ENCODE data around the gene MFRP.
A peak's percentile ranks its signal among the peaks of the same experiment; 100 is the strongest.

Gene MFRP

DNA sequence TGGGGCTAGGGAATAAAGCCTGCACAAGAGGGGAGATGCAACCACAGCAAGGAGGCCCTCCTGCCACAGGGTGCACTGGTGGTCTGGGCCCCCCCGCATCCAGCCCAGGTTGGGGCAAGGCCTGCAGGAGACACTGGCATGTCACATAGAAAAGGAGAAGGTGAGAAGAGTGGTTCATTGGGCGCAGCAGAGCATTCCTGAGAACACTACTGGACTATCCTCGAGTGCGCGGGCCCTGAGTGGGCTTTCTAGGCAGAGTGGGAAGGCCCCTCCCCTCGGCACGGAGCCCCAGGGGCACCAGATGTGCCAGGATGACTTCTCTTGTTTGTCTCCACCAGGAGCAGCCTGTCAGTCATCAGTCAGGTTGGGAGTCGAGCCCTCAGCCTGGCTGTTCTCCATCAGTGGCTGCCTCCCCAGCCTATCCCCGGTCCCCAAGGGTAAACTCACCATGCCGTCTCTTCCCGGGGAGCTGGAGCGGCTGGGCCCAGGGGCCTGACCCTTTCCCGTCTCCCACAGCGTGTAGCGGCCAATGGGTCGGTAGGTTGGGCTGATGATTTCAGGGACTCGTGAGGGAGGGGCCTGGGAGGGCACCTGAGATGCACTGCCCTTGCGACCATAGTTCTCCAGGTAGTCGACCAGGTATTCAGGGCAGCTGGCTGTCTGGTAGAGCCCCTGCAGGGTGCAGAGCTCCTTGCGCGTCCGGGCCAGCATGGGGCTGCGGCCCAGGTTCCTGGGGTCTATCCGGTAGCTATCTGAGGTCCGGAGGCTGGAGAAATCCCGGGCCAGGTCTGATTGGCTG, 26.0 kb upstream of the MFRP start:
- DNase-seq: no peak

DNA sequence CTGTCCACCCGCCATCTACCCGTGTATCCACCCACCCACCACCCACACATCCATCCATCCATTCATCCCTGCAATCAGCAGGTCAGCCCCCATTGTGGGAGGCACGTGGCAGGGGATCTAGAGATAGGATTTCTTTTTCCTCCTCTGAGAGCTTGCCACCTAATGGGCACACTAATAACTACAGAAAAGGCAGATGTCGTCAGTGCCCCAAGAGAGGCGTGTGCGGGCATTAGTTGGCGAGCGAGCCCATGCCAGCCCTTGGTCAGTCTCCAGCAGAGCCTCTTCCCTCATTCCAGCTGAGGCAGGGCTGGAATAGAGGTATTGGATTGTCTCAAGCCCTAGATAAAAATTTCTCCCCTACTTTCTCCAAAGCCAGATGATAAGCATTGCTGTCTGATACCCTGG, 25.3 kb upstream of the MFRP start:
- DNase-seq: no peak

DNA sequence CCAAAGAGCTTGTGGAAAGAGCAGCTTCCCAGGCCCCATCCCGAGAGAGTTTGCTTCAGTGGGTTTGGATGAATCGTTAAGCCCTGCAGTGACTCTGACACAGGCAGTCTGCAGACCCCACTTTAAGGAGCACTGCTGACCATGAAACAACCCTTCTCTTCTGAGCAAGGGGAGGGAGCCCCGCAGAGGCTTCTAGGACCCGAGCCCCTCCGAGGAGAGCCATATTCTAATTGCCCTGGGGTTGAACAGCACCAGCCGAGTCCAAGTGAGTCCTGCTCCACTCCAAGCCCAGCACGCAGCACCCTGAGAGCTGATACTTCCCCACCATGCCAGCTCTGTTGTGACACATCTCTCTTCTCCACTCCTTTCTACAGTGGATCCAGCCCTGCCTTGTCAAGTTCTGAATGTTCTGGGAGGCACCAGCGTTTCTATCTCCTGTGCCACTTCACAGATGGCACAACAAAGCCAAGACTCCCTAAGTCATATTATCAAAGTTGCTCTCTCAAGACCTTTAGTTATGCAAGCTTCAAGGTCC, 24.6 kb upstream of the MFRP start:
- DNase-seq: no peak

DNA sequence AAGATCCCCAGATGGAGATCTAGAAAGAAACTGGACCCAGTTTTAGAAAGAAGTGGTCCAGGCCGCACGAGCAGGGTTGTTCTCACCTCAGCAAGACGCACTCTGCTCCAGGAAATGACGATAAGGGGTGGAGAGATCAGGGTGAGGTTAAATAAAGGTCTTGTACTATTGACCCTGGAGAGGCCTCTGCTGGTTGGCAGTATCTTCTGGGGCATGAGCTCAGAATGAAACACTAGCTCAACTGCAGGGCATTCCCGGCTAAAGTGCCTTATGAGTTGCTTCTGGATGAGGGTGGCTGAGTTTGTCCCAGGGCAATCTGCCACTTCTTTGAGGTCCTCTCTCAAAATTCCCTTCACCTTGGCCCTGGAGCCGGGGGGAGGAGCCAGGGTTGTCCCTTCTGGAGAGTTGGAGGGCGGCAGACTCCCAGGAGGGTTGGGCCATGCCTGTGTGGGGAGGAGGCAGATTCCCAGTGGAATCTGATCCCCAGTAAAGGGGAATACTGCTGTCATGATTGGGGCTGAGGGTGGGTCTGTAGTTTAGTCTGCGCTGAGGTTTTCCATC, 24.1 kb upstream of the MFRP start:
- peak; percentile 32 for DNase-seq

DNA sequence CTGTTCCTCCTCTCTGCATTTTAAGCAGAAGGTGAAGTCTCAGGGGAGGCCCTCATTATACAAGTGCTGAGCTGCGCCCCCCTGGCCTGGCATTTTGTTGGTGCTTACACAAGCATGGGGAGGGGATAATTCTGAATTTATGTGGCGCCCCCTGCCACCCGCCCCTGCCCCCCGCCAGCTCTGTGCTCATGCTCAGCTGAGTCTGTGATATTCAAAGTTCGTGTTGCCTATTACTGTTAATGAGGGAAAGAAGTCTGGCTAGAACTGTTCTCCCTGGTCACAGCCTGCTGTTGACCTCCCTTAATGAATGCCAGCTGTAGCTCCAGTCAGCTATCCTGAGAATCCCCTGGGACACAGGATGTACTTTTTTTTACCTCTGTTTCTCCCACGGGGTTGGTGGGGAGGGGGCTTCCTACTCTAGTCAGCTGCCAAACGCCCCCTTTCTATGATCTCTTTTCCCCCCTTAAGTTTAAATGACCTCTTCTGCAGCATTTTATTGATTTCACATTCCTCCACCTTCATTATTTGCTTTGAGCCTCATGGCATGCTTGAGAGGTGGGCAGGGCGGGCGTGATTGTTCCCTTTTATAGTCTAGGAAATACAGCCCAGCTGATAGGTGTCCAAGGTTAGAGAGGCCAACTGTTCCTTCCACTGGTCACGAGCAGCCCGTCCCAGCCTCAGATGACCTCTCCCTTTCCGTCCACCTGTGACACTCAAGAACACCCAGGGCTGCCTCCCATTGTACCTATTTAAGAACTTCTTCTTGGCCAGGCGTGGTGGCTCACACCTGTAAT, 22.8 kb upstream of the MFRP start:
- no peak for DNase-seq

DNA sequence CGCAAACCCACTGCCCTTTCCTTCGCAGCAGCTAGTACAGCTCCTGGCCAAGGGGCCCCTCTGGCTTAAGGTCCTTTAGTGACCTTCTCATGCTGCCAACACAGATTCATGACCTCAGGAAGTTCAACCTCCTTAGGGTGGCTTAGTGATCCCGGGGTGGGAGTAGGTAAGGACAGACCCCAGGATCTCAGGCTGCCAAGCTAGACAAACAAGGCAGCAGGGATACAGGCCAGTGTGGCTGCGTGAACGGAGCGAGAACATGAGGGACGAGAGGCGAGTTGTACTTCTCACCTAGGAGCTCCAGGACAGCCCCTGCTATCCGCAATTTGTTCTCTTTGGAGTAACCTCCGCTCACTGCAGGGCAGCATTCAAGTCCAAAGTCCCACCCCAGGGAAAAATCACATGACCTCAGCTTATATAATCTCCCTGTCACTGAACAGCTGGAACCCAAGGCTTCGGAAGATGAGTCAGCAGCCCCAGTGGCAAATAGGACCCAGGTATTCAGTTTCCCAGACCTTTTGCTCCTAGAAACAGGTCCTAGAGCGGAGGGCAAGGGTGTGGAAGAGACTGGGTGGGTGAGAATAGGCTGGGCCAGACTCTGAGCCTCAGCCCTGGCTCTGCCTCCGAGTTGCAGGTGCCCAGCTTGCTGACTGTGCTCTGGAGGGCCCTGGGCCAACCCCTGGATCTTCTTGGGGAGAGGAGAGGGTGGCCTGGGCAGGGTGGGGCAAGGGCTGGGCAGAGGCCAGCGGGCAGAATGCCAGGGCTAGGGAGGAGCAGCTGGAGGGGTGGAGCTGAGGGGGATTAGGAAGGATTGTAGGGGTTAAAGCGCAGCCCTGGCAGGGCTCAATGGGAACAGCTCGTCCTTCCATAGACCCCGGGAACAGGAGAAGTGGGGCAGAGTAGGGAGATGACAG, 21.9 kb upstream of the MFRP start:
- DNase-seq: no peak

DNA sequence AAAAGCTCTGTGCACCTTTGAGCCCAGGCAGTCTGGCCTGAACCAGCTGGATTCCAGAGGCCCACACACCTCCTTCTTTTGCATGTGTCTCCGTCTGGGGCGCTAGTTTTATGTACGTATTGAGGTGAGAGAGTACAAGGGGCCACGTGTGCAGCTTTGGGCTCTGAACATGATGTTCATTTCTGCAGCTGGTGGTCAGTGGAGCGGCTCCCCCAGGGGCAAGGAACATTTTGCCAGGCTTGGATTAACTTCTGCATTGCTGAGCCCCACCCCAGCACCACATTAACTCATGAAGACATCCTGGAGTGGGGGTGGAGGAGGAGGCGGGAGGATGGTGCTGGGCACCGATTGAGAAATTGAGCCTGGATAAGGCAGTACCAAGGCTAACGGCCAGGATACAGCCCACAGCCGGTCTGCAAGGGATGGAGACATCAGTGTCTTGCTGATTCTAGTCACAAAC, 21.2 kb upstream of the MFRP start:
- no peak for DNase-seq

DNA sequence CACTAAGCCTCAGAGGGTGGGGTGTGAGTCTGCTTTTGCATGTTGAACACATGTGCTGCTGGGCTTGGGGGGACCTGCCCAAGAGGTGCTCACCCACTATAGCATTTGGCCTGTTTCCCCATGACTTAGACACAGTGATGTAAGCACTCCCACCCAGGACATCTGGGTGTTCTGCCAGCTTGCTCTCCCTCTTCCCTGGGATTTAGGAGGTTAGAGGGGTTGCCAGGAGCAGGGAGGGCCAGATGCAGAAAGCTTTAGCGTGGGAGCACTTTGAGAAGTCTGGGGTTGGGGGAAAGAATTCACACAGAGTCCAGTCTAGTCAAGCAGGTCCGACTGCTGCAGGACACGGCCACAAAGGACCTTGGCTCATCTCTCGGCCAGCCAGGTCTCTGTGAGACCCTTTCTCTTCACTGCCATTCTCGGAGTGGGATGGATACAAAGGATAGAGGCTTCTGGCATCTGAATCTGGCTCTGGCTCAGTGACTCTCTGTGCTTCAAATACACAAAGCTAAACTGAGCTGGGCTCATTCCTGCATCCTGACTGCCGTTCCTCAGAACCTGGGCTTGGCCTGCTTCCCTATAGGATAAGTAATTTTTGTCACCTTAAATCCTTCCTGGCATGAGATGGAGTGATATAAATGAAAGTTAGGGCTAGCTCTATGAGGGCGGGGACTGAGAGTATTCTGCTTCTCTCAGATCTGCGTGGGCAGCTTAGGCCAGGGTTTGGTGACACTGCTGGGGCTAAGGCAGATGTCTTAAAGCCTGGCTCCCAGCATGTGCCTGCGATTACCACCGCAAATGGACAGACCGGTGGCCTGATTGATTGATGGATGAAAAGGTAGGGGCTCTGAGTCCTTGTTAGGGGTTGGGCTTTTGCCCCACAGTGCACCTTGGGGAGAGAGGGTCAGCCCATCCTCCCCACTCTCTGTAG, 20.4 kb upstream of the MFRP start:
- no peak for DNase-seq

DNA sequence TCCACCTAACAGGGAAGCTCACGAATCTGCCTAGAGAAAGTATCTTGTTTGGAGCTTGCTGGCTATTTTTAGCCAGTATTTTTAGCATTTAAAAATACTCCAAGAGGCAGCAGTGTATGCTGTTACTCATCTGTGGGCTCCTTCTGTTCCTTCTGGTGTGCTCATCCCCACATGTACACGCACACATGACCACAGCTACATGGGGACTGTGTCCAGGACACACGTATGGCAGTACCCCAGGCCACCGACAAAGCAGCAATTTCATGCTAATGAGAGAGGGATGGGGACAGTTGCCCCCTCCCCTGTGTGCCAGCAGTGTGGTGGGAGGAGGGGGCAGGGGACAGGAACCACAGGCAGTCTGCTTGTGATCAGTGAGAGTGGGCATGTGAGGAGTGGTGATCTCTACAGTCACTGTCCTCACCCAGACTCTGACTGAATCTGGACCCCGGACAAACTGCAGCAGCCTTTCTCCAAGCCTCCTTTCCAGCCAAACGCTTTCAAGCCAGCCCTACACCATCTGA, 18.6 kb upstream of the MFRP start:
- DNase-seq: no peak

DNA sequence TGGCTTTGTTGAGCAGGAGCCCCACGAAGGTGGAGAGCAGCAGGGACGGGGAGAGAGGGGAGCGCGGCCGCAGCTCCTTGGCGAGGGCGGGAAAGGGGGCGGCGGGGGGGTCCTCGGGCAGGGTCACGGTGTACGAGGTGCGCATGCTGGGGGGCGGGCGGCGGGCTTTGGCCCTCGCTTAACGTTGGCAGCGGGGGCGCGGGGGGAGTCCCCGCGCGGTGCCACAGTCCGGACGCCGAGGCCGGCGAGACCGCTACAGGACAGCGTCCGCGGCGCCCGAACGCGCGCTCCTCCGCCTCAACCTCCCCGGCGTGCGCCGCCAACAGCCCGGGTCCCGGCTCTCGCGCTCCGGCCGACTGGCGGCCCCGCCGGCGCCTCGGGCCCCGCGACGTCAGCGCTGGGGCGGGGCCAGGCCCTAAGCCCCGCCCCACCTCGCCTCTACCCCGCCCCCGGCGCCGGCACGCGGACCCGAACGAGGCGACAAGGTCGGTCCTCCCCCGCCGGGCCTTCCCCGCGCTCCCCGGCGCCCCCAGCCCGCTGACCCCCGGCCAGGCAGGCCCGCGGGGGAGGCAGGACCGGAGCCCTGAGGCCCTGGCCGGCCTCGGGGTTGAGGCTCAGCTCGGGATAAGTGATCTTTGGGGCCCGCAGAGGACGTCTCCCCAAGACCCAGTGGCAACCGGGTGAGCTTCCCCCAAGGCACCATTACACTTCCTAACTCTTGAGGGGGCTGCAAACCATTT, 17.5 kb upstream of the MFRP start:
- peak; percentile 65 for DNase-seq

DNA sequence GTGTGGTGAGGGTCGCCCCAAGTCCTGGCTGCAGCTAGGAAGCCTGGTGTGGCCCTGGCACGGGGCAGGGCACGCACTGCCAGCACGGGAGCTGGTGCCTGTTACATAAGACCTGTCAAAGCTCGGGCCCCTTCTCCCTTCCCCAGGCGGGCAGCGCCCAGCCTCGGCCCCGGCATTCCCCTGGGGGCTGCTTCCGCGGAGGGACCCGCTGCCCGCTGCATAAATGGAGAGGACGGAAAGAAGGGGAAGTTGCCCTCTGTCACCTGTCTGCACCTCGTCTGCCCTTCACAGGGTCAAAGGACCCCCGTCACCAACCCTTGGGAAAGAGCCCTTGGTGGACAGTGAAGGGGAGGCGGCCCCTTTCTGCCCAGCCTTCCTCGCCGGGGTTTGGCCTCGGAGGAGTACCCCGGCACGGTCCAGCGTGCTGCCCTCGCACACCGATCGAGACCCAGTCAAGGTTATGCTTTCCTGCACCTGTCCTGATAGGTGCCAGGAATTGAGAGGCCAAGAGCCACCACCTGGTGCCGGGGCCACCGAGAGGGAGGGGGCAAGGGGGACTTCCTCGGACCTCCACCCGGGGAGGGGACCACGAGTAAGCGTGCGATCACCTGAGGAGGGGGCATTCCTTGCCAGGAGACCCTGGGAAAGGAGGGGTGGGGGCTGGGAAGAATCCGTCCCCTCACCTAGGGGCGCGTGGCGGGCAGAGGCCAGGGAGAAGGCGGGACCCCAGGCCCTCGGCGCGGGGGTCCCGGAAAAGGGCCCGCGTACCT, 16.8 kb upstream of the MFRP start:
- DNase-seq: no peak

DNA sequence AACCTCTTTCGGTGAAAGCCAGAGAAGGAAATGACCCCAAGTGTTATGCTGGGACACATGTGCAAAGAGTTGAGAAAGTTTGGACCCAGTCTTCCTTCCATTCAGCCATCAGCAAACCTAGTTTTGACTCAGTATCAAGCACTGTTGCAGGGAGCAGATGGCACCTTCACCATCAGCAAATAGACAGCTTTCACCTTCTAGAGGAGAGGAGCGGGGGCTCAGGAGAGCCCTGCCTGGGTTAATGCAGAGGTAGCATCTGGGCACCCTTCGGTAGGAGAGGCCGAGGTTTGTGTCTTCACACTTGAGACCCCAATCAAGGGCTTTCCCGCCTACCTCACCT, 16.2 kb upstream of the MFRP start:
- no peak for DNase-seq

DNA sequence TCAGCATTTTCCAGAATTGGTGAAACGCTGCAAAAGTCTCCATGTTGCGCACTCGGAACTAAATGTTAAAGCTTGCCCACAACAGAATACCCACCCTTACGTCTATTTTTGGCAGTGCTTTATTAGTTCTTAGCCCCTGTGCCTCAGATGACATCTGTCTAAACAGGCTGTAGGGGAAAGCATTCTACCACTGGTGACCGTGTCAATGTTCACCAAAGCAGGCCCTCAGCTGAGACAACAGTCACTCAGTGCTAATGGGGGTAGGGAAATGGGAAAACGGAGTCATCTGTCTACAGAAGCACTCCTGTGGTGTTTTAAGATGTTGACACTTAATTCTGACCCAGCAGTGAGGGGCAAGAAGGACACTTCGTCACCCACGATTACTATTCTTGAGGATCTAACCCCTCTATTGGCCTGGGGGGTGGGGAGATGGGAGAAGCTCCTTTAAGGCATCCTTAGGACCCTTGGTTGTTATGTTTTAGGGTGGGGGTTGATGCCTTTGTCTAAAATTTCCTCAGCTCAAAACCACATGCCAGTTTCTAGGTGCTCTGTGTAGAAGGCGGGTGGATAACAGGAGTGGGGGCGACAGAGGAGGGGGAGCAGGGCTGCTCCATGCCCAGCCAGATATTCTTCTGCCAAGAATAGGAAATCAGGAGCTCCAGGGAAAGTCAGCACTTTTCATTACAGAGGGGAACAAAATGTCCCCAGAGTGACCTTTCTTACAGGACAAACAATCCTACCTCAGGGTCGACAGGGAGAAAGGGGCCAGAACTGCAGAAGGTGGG, 15.6 kb upstream of the MFRP start:
- DNase-seq: no peak

DNA sequence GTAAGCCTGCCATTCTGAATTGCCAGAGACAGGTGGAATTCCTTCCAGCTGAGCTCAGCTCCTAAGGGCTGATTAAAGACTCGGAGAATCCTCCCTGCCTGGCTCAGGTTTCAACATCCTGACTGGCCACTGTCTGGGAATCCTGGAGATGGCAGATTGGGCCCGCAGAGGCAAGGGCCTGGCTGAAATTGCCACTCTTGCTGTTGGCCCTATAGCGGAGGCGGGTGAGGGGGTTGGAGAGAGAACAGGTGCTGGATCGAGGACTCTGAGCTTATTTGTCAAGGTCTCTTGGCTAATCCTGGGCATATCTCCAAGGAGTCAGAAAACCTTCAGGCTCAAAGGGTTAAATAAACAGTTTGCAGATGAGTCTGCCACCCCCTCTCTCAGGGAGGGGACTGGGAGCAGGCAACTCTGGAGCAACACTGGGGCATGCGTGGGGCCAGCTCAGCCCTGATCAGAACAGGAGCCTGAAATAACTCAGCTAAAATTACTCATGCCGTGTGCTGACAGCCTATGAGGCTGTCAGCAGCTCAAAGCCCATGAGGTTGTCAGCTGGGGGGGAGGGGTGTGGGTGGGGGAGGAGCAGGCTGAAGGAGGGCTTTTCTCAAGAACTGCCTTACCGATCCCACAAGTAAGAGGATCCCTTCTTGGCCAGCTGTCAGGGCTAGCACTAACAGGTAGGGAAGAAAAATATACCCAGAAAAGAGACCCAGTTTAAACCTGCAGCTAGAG, 14.7 kb upstream of the MFRP start:
- no peak for DNase-seq

DNA sequence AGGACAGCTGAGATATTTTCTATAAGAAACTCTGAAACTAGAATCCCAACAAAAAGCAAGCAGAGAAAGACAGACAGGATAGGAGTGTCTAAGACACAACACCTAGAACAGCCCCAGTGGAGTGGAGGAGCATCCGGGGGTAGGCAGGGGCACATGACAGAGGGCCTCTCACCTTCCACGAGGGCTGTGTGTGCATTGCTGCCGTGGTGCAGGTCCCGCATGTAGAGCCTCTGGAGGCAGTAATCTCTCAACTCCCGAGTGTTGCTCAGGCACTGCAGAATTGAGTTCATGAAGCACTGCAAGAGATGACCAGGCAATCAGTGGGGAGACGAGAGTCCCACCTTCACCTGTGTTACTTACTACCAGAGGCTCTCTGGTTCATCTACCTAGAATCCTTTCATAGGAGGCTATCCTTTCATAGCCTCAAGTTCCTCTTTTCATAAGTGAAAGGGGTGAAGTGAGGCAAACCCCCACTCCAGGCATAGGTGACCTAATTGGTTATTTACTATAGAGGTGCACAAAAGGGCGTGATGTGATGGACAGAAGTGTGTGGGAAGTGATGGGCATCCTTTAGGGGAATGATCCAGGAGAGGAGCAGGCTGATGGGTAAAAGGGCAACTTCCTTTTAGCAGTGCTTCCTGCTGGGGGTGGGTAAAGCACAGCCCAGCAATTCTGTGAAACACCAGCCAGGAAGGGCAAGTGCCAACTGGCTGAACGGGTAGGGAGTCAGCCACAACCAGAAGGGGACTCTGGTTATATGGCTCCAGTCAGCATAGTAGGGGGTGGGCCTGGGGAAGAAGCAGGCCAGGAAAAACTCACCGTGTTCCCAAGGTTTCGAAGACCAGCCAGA, 13.1 kb upstream of the MFRP start:
- no peak for DNase-seq

DNA sequence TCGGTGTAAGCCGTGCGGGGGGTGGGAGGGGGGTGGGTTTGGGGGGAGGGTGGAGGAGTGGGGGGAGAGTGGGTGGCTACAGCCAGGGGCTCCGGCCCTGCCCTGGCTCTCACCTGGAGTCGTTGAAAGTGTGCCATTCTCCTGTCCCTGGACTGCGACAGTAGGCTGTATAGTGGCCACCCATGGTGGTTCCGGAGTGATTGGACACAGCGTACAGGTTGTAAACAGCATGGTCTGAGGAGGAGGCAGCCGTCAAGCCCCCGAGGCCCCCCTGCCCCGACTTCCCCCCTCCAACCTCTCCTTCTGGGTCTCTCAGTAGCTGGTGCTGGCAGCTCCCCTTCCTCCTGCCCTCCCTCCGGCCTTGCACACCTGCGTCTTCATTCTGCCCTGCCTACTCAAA, 10.6 kb upstream of the MFRP start:
- no peak for DNase-seq

DNA sequence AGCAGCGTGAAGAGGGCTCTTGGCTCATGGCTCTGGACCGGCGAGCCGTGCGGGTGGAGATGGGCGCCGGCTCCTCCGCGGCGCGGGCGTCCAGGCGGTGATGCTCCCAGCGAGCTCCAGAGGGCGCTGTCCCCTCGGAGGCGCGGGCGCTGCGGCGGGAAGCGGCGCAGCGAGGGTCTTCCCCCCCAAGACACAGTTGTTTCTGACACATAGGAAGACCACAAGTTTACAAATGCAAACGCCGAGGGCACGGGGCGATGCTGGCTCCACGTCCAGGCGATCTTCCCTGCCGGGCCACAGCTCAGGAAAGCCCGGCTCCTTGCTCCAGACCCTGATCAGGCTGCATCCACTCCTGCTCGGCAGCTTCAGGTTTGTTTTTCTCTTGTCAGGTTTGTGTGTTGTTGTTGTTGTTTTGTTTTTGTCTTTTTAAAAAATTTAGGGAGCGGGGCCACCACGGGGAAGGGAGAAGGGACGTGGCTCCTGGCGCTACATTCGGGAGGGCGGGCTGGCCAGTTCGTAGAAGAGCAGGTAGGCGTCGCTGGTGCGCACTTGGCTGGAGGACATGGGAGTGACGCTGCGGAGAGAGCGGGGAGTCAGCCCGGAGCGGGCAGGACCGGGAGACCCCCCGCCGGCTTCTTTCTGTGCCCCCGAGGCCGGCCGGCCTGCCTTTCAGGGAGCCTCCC, 10.0 kb upstream of the MFRP start:
- DNase-seq: peak; percentile 76

Measured in CD4-positive, alpha-beta T cell treated with Interleukin-10 for 1 hour (primary cell).